Stimulated activated CD4-positive, alpha-beta T cell treated with anti-CD3 and anti-CD28 coated beads, Interleukin-15, amount 100 ng/mL, for 24 hours (primary cell): ENCODE results near the gene CENATAC.
A peak's percentile ranks its signal among the peaks of the same experiment; 100 is the strongest.
"Not testable (repeated sequence)": the region's sequence is repeated elsewhere in the genome, so short reads cannot be mapped to it uniquely, and the experiment has no call there.

Experiments used
- DNase-seq: peaks from one replicate; pipeline ENCODE4 v3.0.0-alpha.2; 2020

CENATAC gene

GRCh38 chr11:119057000-119057769 is 59.2 kb downstream of the CENATAC start, which contains the start of gene HYOU1:
Gene HYOU1, minus strand, starts transcription at chr11:119057205. Its CDS starts 1,045 bp downstream, at chr11:119056160.
- DNase-seq, result peak; percentile 100

DNA sequence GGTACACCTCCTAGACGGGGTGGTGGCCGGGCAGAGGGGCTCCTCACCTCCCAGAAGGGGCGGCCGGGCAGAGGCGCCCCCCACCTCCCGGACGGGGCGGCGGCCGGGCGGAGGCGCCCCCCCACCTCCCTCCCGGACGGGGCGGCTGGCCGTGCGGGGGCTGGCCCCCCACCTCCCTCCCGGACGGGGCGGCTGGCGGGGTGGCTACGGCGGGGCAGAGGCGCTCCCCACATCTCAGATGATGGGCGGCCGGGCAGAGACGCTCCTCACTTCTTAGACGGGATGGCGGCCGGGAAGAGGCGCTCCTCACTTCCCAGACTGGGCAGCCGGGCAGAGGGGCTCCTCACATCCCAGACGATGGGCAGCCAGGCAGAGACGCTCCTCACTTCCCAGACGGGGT is 61.2 kb downstream of the CENATAC start:
- DNase-seq, result not testable (repeated sequence)

GRCh38 chr11:119061256-119061655 is 63.3 kb downstream of the CENATAC start:
- DNase-seq, result no peak

DNA sequence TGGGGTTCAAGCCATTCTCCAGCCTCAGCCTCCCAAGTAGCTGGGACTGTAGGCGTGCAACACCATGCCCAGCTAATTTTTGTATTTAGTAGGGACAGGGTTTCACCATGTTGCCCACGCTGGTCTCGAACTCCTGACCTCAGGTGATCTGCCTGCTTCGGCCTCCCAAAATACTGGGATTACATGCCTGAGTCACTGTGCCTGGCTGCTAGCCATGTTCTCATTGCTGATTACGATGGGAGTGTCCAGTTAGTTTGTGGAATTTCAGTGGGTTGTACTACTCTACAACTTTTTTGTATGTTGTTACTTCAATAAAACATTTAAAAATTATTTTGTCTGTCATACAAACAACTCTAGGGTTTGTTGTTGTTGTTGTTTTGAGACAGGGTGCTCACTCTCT is 64.8 kb downstream of the CENATAC start:
- DNase-seq, result no peak

DNA sequence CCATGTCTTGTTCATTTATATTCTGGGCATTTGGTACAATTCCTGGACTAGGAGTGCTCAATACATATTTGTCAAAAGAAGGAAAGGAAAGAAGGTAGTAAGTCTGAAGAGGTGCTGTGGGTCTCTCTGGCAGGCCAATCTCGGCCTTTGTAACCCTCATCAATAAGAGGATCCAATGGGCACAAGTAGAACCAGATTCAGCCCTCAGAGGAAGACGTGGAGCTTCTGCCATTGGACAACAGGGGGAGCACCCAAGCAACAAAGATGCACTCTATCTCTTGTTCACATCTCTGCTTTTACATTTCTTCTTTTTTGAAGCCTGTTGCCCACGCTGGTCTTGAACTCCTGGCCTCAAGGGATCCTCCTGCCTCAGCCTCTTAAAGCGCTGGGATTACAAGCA is 67.4 kb downstream of the CENATAC start:
- DNase-seq, result peak; percentile 52
